Lower leg skin (tissue), 3 donors: ENCODE data around the gene ANO10.

Experiments used
- CTCF ChIP-seq, 3 donors: fragments of 450-650 bp; IDR thresholded peaks; one replicate each; pipeline ENCODE4 v1.5.1; 2016; ENCODE audit warnings: antibody characterized with exemption in 3 of 3, mild to moderate bottlenecking in 3 of 3, moderate library complexity in 2 of 3
- POLR2A ChIP-seq, 2 donors: fragments of 450-650 bp; IDR thresholded peaks; one replicate each; pipeline ENCODE4 v1.6.1; 2016 to 2017; ENCODE audit warnings: antibody characterized with exemption in 2 of 2, mild to moderate bottlenecking in 1 of 2, moderate library complexity in 1 of 2

- TF ChIP-seq CTCF (IDR thresholded peaks at IDR 0.05) (no peak), POLR2A (IDR thresholded peaks at IDR 0.05) (no peak)
Observed at GRCh38 chr3:43319376-43319775, 302.4 kb downstream of the ANO10 start.
